Ovary (tissue), 9 donors: ENCODE results near the gene CPED1. TPM values are rescaled to one million over a fixed set of nuclear protein-coding genes. Genes with fewer than 3 reads are reported as not detected.

ENCODE experiments used
- DNase-seq, 5 donors: peaks; one replicate each; pipeline ENCODE4 v3.0.0-alpha.2; 2019 to 2020
- H3K27ac ChIP-seq, 2 donors: fragments of 200-600 bp; one replicate each; pipeline versions ENCODE4 v1.5.1 to v1.8.0; 2019 to 2022
- H3K27me3 ChIP-seq: fragments of 200-600 bp; one replicate; pipeline ENCODE4 v1.8.0; 2022
- H3K36me3 ChIP-seq: fragments of 200-600 bp; sonication (generic); one replicate; pipeline ENCODE4 v1.5.1; 2019
- H3K4me1 ChIP-seq: one replicate; pipeline ENCODE4 v1.8.1; 2013; ENCODE audit warnings: mild to moderate bottlenecking, moderate library complexity; ENCODE audit not compliant: insufficient read depth
- H3K4me3 ChIP-seq: fragments of 200-600 bp; sonication (generic); one replicate; pipeline ENCODE4 v1.5.1; 2017
- H3K9me3 ChIP-seq, 2 donors: fragments of 200-600 bp in 1 of 2; sonication (generic) in 1 of 2; one replicate each; pipeline versions ENCODE4 v1.5.1 to v1.8.1; 2013 to 2019; ENCODE audit warnings: mild to moderate bottlenecking in 1 of 2, moderate library complexity in 1 of 2
- CTCF ChIP-seq, 3 donors: fragments of 450-650 bp in 2 of 3; fragments of 200-600 bp in 1 of 3; IDR thresholded peaks; one replicate each; pipeline versions ENCODE4 v1.5.1 to v1.8.0; 2016 to 2022; ENCODE audit warnings: antibody characterized with exemption in 3 of 3, mild to moderate bottlenecking in 1 of 3
- EP300 ChIP-seq: sonication (generic); formaldehyde crosslinking; IDR thresholded peaks from one replicate; pipeline ENCODE4 v1.6.1; 2017; ENCODE audit warnings: antibody characterized with exemption
- POLR2A ChIP-seq: fragments of 450-650 bp; IDR thresholded peaks from one replicate; pipeline ENCODE4 v1.6.1; 2017; ENCODE audit warnings: antibody characterized with exemption, mild to moderate bottlenecking, moderate library complexity
- WGBS, 3 donors: extraction: QIAGEN DNeasy Blood & Tissue Kit in 1 of 3; methylation state at CpG; one replicate each; pipeline versions ENCODE4 v1.1.5 to v1.1.7; 2013 to 2017; 5-methylcytosine and 5-hydroxymethylcytosine counted together
- intact Hi-C, 4 donors: fragments of 100-400 bp; cut with DNase I; formaldehyde crosslinking; loops; one replicate each; pipeline versions ENCODE4 v1.11.0 to v1.15.1; 2022 to 2023
- polyA plus RNA-seq, 2 donors: library from polyadenylated mRNA; stranded (reverse); fragments of 200-250 nt in 1 of 2; fragments of 350-450 nt in 1 of 2; fragmentation: Illumina TruSeq in 1 of 2; extraction: RNeasy Lipid Tissue Mini Kit (QIAGEN cat#74804) in 1 of 2; gene quantifications; one replicate each; pipeline ENCODE4 v1.2.3, GENCODE V29; 2013 to 2014
- total RNA-seq, 7 donors: library from RNA; depleted of rRNA in 2 of 7; stranded (reverse); fragments of >200 nt in 2 of 7; fragmentation: NEBNext Ultra II Directional in 3 of 7; extraction: Animal tissue kit (Norgen Biotek cat#: 25700) in 3 of 7; gene quantifications; one replicate each; pipeline versions ENCODE4 v1.1.0 to v1.2.4, GENCODE V29; 2016 to 2023
- donor health status: DM: no; HTN: no; CAD: no; lungs with moderate emphysema.
- donor health status: DM: no; HTN: no; CAD: no.
- donor health status: Bipolar disorder and iron deficiency.
- donor health status: DM: yes; HTN: yes; CAD: no.
- donor health status: DM: no; HTN: no; CAD: no.
- donor health status: DM: yes; HTN: yes; CAD: no.

The CPED1 gene
- total and polyA plus RNA-seq, 9 donors: 42.1 to 127 (median 88.8) TPM

GRCh38 chr7:121139427-121139826, 150.9 kb downstream of the CPED1 start:
- TF ChIP-seq EP300 (no peak), POLR2A (no peak), CTCF (IDR thresholded peaks at IDR 0.05) (no peak)
- Histone ChIP-seq H3K27ac (no peak overlapping the region), H3K4me3 (no peak overlapping the region), H3K9me3 (no peaks in the 10 kb centered on the region), H3K27me3 (no peaks in the 10 kb centered on the region), H3K36me3 (no peaks in the 10 kb centered on the region), H3K4me1 (no peaks in the 10 kb centered on the region)
- no peak for DNase-seq
- intact Hi-C loops: no loop called here
- WGBS, 3 donors: 93 to 95% (median 94%) methylated on average over 3 of the region's 3 CpGs

- no peaks in the 10 kb centered on the region for H3K36me3 ChIP-seq
Observed at GRCh38 chr7:121140790-121141189, 152.3 kb downstream of the CPED1 start.

GRCh38 chr7:121151774-121152221, 163.3 kb downstream of the CPED1 start:
- DNase-seq: no peak
- TF ChIP-seq POLR2A (no peak), EP300 (no peak), CTCF (IDR thresholded peaks at IDR 0.05) (no peak)
- WGBS, 3 donors: 55 to 76% (median 71%) methylated on average over 2 of the region's 2 CpGs
- Histone ChIP-seq H3K36me3 (no peaks in the 10 kb centered on the region), H3K27ac (no peak overlapping the region), H3K9me3 (no peaks in the 10 kb centered on the region), H3K4me1 (no peaks in the 10 kb centered on the region), H3K4me3 (no peak overlapping the region), H3K27me3 (no peaks in the 10 kb centered on the region)
- intact Hi-C loops: no loop called here

More at GRCh38 chr7:121140790-121141189, 152.3 kb downstream of the CPED1 start:
- H3K9me3 ChIP-seq: no peaks in the 10 kb centered on the region
- WGBS, 3 donors: 89 to 97% (median 90%) methylated on average over 1 of the region's 1 CpG
- DNase-seq: no peak
- H3K4me3 ChIP-seq: no peak overlapping the region
- no peaks in the 10 kb centered on the region for H3K27me3 ChIP-seq
- TF ChIP-seq CTCF (IDR thresholded peaks at IDR 0.05) (no peak), POLR2A (no peak), EP300 (no peak)
- intact Hi-C loops: no loop called here
- no peak overlapping the region for H3K27ac ChIP-seq
- H3K4me1 ChIP-seq: no peaks in the 10 kb centered on the region

- H3K27ac ChIP-seq: no peak overlapping the region
- no peak overlapping the region for H3K4me3 ChIP-seq
- no peaks in the 10 kb centered on the region for H3K9me3 ChIP-seq
- DNase-seq: no peak
- 92 to 100% (median 94%) methylated on average over 1 of the region's 1 CpG for WGBS, 3 donors
- no peaks in the 10 kb centered on the region for H3K27me3 ChIP-seq
- H3K36me3 ChIP-seq: no peaks in the 10 kb centered on the region
- no peaks in the 10 kb centered on the region for H3K4me1 ChIP-seq
- TF ChIP-seq EP300 (no peak), CTCF (IDR thresholded peaks at IDR 0.05) (no peak), POLR2A (no peak)
- intact Hi-C loops: no loop called here
Observed at GRCh38 chr7:121153411-121153810, 164.9 kb downstream of the CPED1 start.

GRCh38 chr7:121153995-121154394, 165.5 kb downstream of the CPED1 start:
- no peak for DNase-seq
- TF ChIP-seq EP300 (no peak), POLR2A (no peak), CTCF (IDR thresholded peaks at IDR 0.05) (no peak)
- H3K4me3 ChIP-seq: no peak overlapping the region
- no peak overlapping the region for H3K27ac ChIP-seq
- WGBS, 3 donors: 94 to 97% (median 94%) methylated on average over 1 of the region's 1 CpG
- no peaks in the 10 kb centered on the region for H3K9me3 ChIP-seq
- intact Hi-C loops: no loop called here
- H3K27me3 ChIP-seq: no peaks in the 10 kb centered on the region
- no peaks in the 10 kb centered on the region for H3K4me1 ChIP-seq
- no peaks in the 10 kb centered on the region for H3K36me3 ChIP-seq
